ENCODE measurements around the gene NCBP1.

NCBP1 gene

DNA sequence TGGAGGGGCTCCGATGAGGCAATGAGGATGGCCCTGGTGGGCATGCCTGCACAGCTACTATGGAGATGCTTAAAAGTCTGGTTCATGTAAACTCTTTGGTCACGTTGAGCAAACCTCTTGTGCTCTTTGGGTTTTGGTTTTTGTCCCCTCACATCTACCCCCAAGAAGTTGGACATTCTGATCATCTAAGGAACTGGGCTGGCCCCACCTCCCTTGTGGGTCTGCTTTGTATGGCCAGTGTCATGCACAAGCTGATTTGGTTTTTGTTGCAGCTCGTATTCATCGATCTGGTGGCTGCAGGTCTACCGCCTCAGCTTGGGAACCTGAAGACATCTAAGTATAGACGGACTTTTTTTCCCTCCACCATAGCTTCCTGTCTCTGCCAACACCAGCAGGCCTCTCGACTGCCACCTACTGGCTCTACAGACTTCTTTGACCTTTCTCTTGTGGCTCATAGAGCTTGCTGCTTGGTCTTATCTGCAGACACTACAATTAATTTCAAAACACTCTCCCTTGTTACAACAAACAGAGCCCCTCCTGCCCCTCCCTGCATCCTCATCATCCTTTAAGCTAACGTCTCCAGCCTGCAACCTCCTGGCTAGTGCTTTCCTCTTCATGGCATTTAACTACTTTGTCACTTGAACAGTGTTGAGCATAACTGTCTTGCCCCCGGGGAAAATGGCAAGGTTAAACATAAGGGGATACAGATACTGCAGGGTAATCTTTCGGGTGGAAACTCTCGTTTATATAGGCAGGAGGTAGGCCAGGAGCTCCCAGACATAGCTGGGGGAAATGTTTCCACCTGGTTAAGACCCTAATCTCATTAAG, 34.9 kb upstream of the NCBP1 start:
- peak; percentile 88 for DNase-seq (ENCODE audit: low read depth)
- no peak overlapping the region for H3K4me3 ChIP-seq (replicated peaks; ENCODE audit: low read depth, low read length)

DNA sequence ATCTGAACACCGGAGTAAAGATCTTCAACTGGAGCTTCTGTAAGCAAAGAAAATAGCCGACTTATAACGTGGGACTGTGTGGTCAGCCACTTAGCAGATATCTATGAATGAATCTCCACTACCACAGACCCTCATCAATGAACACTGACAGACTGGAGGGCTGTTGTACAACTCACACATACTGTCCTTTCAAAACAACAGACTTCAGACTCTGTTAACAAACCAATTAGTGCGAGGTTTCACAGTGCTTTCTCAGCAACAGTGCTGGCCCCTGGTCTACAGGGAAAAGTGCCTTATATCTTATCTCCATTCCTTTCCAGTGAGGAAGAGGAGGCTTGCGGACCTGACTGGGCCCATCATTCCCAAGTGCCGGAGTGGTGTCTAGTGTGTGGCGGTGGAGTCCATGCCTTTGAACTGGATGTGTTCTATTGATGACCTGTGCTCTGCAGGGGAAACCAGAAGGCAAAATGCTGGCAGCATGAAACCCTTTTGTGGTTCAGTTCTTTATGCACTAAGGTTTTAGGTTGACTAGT, 34.2 kb upstream of the NCBP1 start:
- TF ChIP-seq, protein P1, sequence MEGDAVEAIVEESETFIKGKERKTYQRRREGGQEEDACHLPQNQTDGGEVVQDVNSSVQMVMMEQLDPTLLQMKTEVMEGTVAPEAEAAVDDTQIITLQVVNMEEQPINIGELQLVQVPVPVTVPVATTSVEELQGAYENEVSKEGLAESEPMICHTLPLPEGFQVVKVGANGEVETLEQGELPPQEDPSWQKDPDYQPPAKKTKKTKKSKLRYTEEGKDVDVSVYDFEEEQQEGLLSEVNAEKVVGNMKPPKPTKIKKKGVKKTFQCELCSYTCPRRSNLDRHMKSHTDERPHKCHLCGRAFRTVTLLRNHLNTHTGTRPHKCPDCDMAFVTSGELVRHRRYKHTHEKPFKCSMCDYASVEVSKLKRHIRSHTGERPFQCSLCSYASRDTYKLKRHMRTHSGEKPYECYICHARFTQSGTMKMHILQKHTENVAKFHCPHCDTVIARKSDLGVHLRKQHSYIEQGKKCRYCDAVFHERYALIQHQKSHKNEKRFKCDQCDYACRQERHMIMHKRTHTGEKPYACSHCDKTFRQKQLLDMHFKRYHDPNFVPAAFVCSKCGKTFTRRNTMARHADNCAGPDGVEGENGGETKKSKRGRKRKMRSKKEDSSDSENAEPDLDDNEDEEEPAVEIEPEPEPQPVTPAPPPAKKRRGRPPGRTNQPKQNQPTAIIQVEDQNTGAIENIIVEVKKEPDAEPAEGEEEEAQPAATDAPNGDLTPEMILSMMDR (IDR thresholded peaks at IDR 0.05; ENCODE audit: low read length, missing control alignments): no peak
- DNase-seq (ENCODE audit: low read depth): no peak
- H3K4me3 ChIP-seq (replicated peaks; ENCODE audit: low read depth, low read length): no peak overlapping the region

More for the DNA sequence above, 34.9 kb upstream of the NCBP1 start:
- TF ChIP-seq, protein P1 (IDR thresholded peaks at IDR 0.05; ENCODE audit: low read length, missing control alignments): peak; percentile 97

DNA sequence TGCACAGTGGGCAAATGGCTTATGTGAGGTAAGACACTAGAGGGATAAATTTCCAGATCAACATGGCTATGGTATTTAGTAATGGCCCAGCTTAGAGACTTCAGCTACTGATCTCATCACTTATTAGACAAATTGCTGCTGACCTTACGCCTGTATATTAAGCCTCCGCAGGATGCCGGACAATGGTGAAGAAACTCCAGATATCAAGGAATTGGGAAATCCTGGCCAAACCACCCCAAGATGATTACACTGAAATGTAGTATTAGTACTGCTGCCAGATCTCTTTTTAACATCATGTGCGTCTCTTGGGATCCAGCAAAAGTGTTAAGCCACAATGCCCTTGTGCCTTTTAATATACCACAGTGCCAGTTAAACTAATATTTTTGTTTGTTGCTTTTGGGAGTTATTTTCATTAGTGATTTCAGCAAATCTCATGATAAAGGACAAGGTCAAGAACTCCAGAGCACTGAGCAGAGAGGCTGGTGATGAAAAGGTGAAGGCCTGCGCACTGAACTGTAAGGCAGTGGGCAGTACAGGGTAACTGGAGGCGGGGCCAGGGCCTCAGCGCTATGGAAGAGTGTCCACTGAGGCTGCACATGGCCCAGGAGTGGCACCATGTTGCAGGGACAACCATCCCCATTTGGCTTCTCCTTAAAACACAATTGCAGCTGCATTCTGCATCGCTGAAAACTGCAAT, 32.9 kb upstream of the NCBP1 start:
- TF ChIP-seq, protein P1 (IDR thresholded peaks at IDR 0.05; ENCODE audit: low read length, missing control alignments): no peak
- no peak for DNase-seq (ENCODE audit: low read depth)
- H3K4me3 ChIP-seq (replicated peaks; ENCODE audit: low read depth, low read length): no peak overlapping the region

DNA sequence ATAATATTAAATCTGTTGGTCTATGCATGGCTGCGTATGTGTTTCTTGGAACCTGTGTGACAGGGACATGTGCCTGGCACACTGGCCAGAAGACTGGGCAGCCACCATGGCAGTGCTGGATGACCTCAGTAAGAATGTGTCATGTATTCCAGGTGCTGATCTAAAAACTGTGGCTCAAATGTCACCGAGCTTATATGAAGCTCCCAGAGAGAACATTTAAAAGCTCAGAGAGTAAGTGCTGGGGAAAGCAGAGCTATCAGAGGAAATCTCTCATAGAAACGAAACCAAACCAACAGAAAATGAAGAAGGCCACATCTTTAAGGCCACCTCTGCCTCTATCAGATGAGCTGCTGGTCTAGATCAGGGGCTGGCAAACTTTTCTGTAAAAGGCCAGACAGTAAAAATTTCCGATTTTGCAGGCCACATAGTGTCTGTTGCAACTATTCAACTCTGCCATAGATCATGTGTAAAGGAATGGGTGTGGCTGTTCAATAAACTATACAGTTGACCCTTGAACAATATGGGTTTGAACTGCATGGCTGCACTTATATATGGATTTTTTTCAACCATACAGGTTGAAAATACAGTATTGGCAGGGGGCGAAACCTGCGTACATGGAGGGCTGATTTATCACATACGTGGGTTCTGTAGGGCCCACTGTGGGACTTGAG, 32.3 kb upstream of the NCBP1 start:
- TF ChIP-seq, protein P1 (IDR thresholded peaks at IDR 0.05; ENCODE audit: low read length, missing control alignments): no peak
- DNase-seq (ENCODE audit: low read depth): no peak

DNA sequence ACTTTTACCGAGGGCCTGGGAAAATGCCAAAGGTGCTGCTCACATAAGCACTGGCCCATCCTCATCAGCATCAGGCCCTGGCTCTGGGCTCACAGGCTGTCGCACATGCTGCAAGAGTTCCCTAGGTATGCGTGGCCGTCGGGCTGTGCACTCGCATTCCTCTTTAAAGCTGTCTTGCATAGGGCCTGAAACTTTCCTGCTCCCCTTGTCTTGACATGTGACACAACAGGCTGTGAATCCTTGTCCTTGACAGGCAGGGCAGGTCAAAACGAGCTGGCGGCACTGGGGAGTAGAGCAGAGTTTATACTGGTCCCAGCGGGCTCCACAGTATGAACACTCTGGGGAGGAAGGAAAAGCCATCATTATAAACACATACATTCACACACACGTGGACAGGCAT, 31.2 kb upstream of the NCBP1 start:
- H3K4me3 ChIP-seq (replicated peaks; ENCODE audit: low read depth, low read length): no peak overlapping the region
- no peak for DNase-seq (ENCODE audit: low read depth)
- TF ChIP-seq, protein P1 (IDR thresholded peaks at IDR 0.05; ENCODE audit: low read length, missing control alignments): no peak

More for the DNA sequence above, 32.3 kb upstream of the NCBP1 start:
- H3K4me3 ChIP-seq (replicated peaks; ENCODE audit: low read depth, low read length): no peak overlapping the region

DNA sequence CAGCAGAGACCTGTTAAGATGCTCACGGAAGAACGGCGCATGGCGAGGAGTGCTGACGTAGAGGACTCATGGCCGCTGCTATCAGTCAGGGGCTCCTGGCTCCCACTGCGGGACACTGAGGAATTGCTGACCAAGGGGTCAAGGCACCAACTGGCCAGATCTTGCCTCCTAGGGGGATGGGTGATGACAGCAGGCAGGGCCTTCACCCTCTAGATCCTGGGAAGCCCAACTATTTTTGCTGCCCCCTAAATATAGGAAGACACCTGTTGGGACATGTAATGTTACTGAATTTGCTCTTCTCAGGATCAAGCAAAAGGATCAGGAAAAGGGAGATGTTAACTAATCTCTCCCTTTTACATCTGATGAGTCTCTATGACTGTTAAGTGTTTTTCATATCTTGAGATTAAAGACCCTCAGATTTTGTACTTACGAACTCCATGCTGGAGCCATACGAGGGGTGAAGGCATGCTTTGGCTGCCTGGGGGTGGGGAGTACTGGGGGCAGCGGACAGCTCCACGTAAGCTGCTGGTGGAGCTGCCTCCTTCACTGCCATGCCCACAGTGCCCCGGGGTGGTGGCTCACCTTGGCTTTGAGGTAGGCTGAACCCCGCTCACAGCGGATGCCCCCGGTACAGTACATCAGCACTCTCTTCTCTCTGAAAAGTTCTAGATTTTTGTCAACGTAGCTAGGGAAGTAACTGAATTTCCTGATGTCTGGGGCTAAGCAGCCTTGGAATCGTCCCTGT, 28.5 kb upstream of the NCBP1 start:
- no peak overlapping the region for H3K4me3 ChIP-seq (replicated peaks; ENCODE audit: low read depth, low read length)
- DNase-seq (ENCODE audit: low read depth): no peak
- TF ChIP-seq, protein P1 (IDR thresholded peaks at IDR 0.05; ENCODE audit: low read length, missing control alignments): no peak
